Measurements from ENCODE around the gene COL8A1. TPM values are rescaled to one million over a fixed set of nuclear protein-coding genes. Genes with fewer than 3 reads are reported as not detected.

Gene COL8A1
- total RNA-seq, 1 experiment from 2014 or later: 112 TPM

Other genes with a start within 250 kb of the COL8A1 start
- 79.7 and 117 TPM in 2 replicates for gene CMSS1, start 179.3 kb downstream of the COL8A1 start, total RNA-seq (2022)